ENCODE measurements around the gene DUSP22.

The DUSP22 gene

GRCh38 chr6:279341-280029 lies 12.8 kb upstream of the DUSP22 start:
- Histone ChIP-seq H3K79me2 (ENCODE audit: low read length) (no peaks in the 10 kb centered on the region), H3K4me2 (ENCODE audit: low read depth, low read length) (no peak overlapping the region), H3K27ac (ENCODE audit: low read length) (no peak overlapping the region), H3K4me1 (ENCODE audit: low read length) (peaks cover 1% of the 10 kb centered on the region; the same call in 1 of the 2 replicates), H2AFZ (ENCODE audit: low read length) (no peak overlapping the region), H3F3A (ENCODE audit: insufficient read depth, low read length) (no peaks in the 10 kb centered on the region), H3K9me2 (replicated peaks; ENCODE audit: insufficient read depth, low read length) (no peaks in the 10 kb centered on the region), H4K20me1 (ENCODE audit: insufficient read depth, low read length) (no peaks in the 10 kb centered on the region), H3K9ac (ENCODE audit: low read length) (no peak overlapping the region), H3K9me3 (replicated peaks; ENCODE audit: insufficient read depth, low read length) (no peaks in the 10 kb centered on the region), H3K36me3 (replicated peaks; ENCODE audit: insufficient read depth, low read length) (no peaks in the 10 kb centered on the region), H3K4me3 (ENCODE audit: low read length) (no peak overlapping the region), H3K27me3 (replicated peaks; ENCODE audit: insufficient read depth, low read length) (no peaks in the 10 kb centered on the region)
- no peak for DNase-seq
- TF ChIP-seq CTCF (IDR thresholded peaks at IDR 0.05; ENCODE audit: low read length) (no peak), EZH2phosphoT487 (IDR thresholded peaks at IDR 0.05; ENCODE audit: low read length) (no peak), EZH2 (optimal IDR thresholded peaks at IDR 0.05; ENCODE audit: low read depth, low read length) (no peak)

GRCh38 chr6:280775-281468 lies 11.4 kb upstream of the DUSP22 start:
- no peak for TF ChIP-seq CTCF (IDR thresholded peaks at IDR 0.05; ENCODE audit: low read length)
- TF ChIP-seq EZH2phosphoT487 (IDR thresholded peaks at IDR 0.05; ENCODE audit: low read length), result no peak
- TF ChIP-seq EZH2 (optimal IDR thresholded peaks at IDR 0.05; ENCODE audit: low read depth, low read length), result no peak

GRCh38 chr6:281469-282103 lies 10.7 kb upstream of the DUSP22 start:
- H3K27ac ChIP-seq (ENCODE audit: low read length), result no peak overlapping the region
- no peaks in the 10 kb centered on the region for H3K4me1 ChIP-seq (ENCODE audit: low read length)
- H3K27me3 ChIP-seq (replicated peaks; ENCODE audit: insufficient read depth, low read length), result no peaks in the 10 kb centered on the region

More at GRCh38 chr6:280775-281468, 11.4 kb upstream of the DUSP22 start:
- H3K9me2 ChIP-seq (replicated peaks; ENCODE audit: insufficient read depth, low read length), result no peaks in the 10 kb centered on the region
- H3K9ac ChIP-seq (ENCODE audit: low read length), result no peak overlapping the region
- H3K4me2 ChIP-seq (ENCODE audit: low read depth, low read length), result no peak overlapping the region
- no peak overlapping the region for H3K4me3 ChIP-seq (ENCODE audit: low read length)
- no peaks in the 10 kb centered on the region for H3K9me3 ChIP-seq (replicated peaks; ENCODE audit: insufficient read depth, low read length)
- H3K4me1 ChIP-seq (ENCODE audit: low read length), result no peaks in the 10 kb centered on the region
- H3K27ac ChIP-seq (ENCODE audit: low read length), result no peak overlapping the region
- no peaks in the 10 kb centered on the region for H3K36me3 ChIP-seq (replicated peaks; ENCODE audit: insufficient read depth, low read length)
- DNase-seq, result no peak
- no peaks in the 10 kb centered on the region for H3K79me2 ChIP-seq (ENCODE audit: low read length)
- no peaks in the 10 kb centered on the region for H3K27me3 ChIP-seq (replicated peaks; ENCODE audit: insufficient read depth, low read length)
- H3F3A ChIP-seq (ENCODE audit: insufficient read depth, low read length), result no peaks in the 10 kb centered on the region
- no peaks in the 10 kb centered on the region for H4K20me1 ChIP-seq (ENCODE audit: insufficient read depth, low read length)
- no peak overlapping the region for H2AFZ ChIP-seq (ENCODE audit: low read length)

More at GRCh38 chr6:281469-282103, 10.7 kb upstream of the DUSP22 start:
- DNase-seq, result no peak
- Histone ChIP-seq H2AFZ (ENCODE audit: low read length) (no peak overlapping the region), H3K9me3 (replicated peaks; ENCODE audit: insufficient read depth, low read length) (no peaks in the 10 kb centered on the region), H3K36me3 (replicated peaks; ENCODE audit: insufficient read depth, low read length) (no peaks in the 10 kb centered on the region), H3K79me2 (ENCODE audit: low read length) (no peaks in the 10 kb centered on the region), H3K4me2 (ENCODE audit: low read depth, low read length) (no peak overlapping the region), H3K9ac (ENCODE audit: low read length) (no peak overlapping the region), H3K4me3 (ENCODE audit: low read length) (no peak overlapping the region), H3F3A (ENCODE audit: insufficient read depth, low read length) (no peaks in the 10 kb centered on the region), H4K20me1 (ENCODE audit: insufficient read depth, low read length) (no peaks in the 10 kb centered on the region), H3K9me2 (replicated peaks; ENCODE audit: insufficient read depth, low read length) (no peaks in the 10 kb centered on the region)
- no peak for TF ChIP-seq CTCF (IDR thresholded peaks at IDR 0.05; ENCODE audit: low read length)
- no peak for TF ChIP-seq EZH2phosphoT487 (IDR thresholded peaks at IDR 0.05; ENCODE audit: low read length)
- no peak for TF ChIP-seq EZH2 (optimal IDR thresholded peaks at IDR 0.05; ENCODE audit: low read depth, low read length)
